Upper lobe of left lung (tissue), 6 donors: ENCODE data around the gene ATP5MC3. TPM values are rescaled to one million over a fixed set of nuclear protein-coding genes. Genes with fewer than 3 reads are reported as not detected.

Source experiments
- ATAC-seq, 2 donors: fragments of 200-7000 bp; cut with Tn5 transposase; one replicate each; pipeline ENCODE4 v1.9.1; 2022; ENCODE audit warnings: mild to moderate bottlenecking in 2 of 2, moderate library complexity in 2 of 2; ENCODE audit not compliant: low FRiP score in 2 of 2
- DNase-seq, 2 donors: peaks; one replicate each; pipeline ENCODE4 v3.0.0-alpha.2; 2019 to 2020
- H3K27ac ChIP-seq, 4 donors: fragments of 200-600 bp; sonication (generic); one replicate each; pipeline ENCODE4 v1.5.1; 2016 to 2019
- H3K27me3 ChIP-seq, 4 donors: fragments of 200-600 bp; sonication (generic); one replicate each; pipeline ENCODE4 v1.5.1; 2017 to 2019
- H3K36me3 ChIP-seq, 4 donors: fragments of 200-600 bp; sonication (generic); one replicate each; pipeline ENCODE4 v1.5.1; 2016 to 2019
- H3K4me1 ChIP-seq, 4 donors: fragments of 200-600 bp; sonication (generic); one replicate each; pipeline ENCODE4 v1.5.1; 2018 to 2019
- H3K4me3 ChIP-seq, 4 donors: fragments of 200-600 bp; sonication (generic); one replicate each; pipeline ENCODE4 v1.5.1; 2017 to 2019; ENCODE audit warnings: mild to moderate bottlenecking in 2 of 4, moderate library complexity in 1 of 4
- H3K9me3 ChIP-seq, 4 donors: fragments of 200-600 bp; sonication (generic); one replicate each; pipeline ENCODE4 v1.5.1; 2018 to 2019
- CTCF ChIP-seq, 6 experiments: fragments of 450-650 bp in 4 of 6; fragments of 200-600 bp in 2 of 6; sonication (generic) in 2 of 6; IDR thresholded peaks; one replicate each; pipeline ENCODE4 v1.5.1; 2016 to 2019; ENCODE audit warnings: antibody characterized with exemption in 6 of 6
- EP300 ChIP-seq, 4 donors: sonication (generic); formaldehyde crosslinking; IDR thresholded peaks; one replicate each; pipeline ENCODE4 v1.5.1; 2017; ENCODE audit warnings: antibody characterized with exemption in 4 of 4, control low read depth in 2 of 4
- POLR2A ChIP-seq, 4 donors: fragments of 450-650 bp; IDR thresholded peaks; one replicate each; pipeline ENCODE4 v1.5.1; 2016 to 2017; ENCODE audit warnings: antibody characterized with exemption in 4 of 4, mild to moderate bottlenecking in 2 of 4
- POLR2AphosphoS5 ChIP-seq, 2 donors: sonication (generic); formaldehyde crosslinking; IDR thresholded peaks; one replicate each; pipeline ENCODE4 v1.5.1; 2017; ENCODE audit warnings: antibody characterized with exemption in 2 of 2
- WGBS, 2 donors: methylation state at CpG; one replicate each; pipeline ENCODE4 v1.1.5; 2017 to 2018; 5-methylcytosine and 5-hydroxymethylcytosine counted together
- total RNA-seq, 6 donors: library from RNA; depleted of rRNA in 4 of 6; stranded (reverse); fragments of >200 nt in 4 of 6; gene quantifications; one replicate each; pipeline versions ENCODE4 v1.1.0 to v1.2.1, GENCODE V29; 2016 to 2021
- donor health status: DM: no; HTN: no; CAD: no; lungs with moderate emphysema.
- donor health status: DM: no; HTN: yes; CAD: no; lungs with severe emphysema.

The ATP5MC3 gene
- total RNA-seq, 6 donors from 2014 or later, result 14.8 to 164 (median 107) TPM

- no peak for ATAC-seq
- H3K27me3 ChIP-seq, result no peaks in the 10 kb centered on the region
- H3K36me3 ChIP-seq, result peaks cover 0 to 13% (median 0%) of the 10 kb centered on the region in 4 donors
- H3K4me1 ChIP-seq, result peaks cover 0 to 12% (median 8%) of the 10 kb centered on the region in 4 donors
- TF ChIP-seq POLR2AphosphoS5 (IDR thresholded peaks at IDR 0.05) (no peak), POLR2A (IDR thresholded peaks at IDR 0.05) (no peak), EP300 (IDR thresholded peaks at IDR 0.05) (no peak), CTCF (IDR thresholded peaks at IDR 0.05) (no peak)
- H3K27ac ChIP-seq, result no peak overlapping the region
- no peaks in the 10 kb centered on the region for H3K9me3 ChIP-seq
- 85 to 87% methylated on average over 4 of the region's 4 CpGs for WGBS, 2 donors
- no peak for DNase-seq
- H3K4me3 ChIP-seq, result no peak overlapping the region
These were observed 34.3 kb downstream of the ATP5MC3 start for GRCh38 chr2:175147186-175147585.

GRCh38 chr2:175143678-175144077 lies 37.8 kb downstream of the ATP5MC3 start:
- Histone ChIP-seq H3K27ac (no peak overlapping the region), H3K36me3 (peaks cover 0 to 3% (median 0%) of the 10 kb centered on the region in 4 donors), H3K27me3 (no peaks in the 10 kb centered on the region), H3K4me3 (no peak overlapping the region), H3K4me1 (no peaks in the 10 kb centered on the region), H3K9me3 (no peaks in the 10 kb centered on the region)
- no peak for ATAC-seq
- DNase-seq, result peak in 1 of 2 donors; percentile 32
- TF ChIP-seq POLR2AphosphoS5 (IDR thresholded peaks at IDR 0.05), result no peak
- TF ChIP-seq EP300 (IDR thresholded peaks at IDR 0.05), result no peak
- no peak for TF ChIP-seq POLR2A (IDR thresholded peaks at IDR 0.05)
- no peak for TF ChIP-seq CTCF (IDR thresholded peaks at IDR 0.05)
- 72 to 82% methylated on average over 2 of the region's 2 CpGs for WGBS, 2 donors

- no peaks in the 10 kb centered on the region for H3K9me3 ChIP-seq
- no peak for DNase-seq
- H3K27me3 ChIP-seq, result no peaks in the 10 kb centered on the region
- no peaks in the 10 kb centered on the region for H3K4me1 ChIP-seq
- TF ChIP-seq POLR2A (IDR thresholded peaks at IDR 0.05) (no peak), CTCF (IDR thresholded peaks at IDR 0.05) (no peak), EP300 (IDR thresholded peaks at IDR 0.05) (no peak), POLR2AphosphoS5 (IDR thresholded peaks at IDR 0.05) (no peak)
- H3K36me3 ChIP-seq, result peaks cover 0 to 3% (median 0%) of the 10 kb centered on the region in 4 donors
- H3K27ac ChIP-seq, result no peak overlapping the region
- ATAC-seq, result no peak
- 95 to 98% methylated on average over 1 of the region's 1 CpG for WGBS, 2 donors
- H3K4me3 ChIP-seq, result no peak overlapping the region
These were observed 38.3 kb downstream of the ATP5MC3 start for GRCh38 chr2:175143191-175143590.

- H3K9me3 ChIP-seq, result no peaks in the 10 kb centered on the region
- 69 to 77% methylated on average over 2 of the region's 2 CpGs for WGBS, 2 donors
- ATAC-seq (no peak), DNase-seq (no peak)
- H3K4me1 ChIP-seq, result no peaks in the 10 kb centered on the region
- no peak overlapping the region for H3K27ac ChIP-seq
- H3K4me3 ChIP-seq, result no peak overlapping the region
- no peak for TF ChIP-seq POLR2A (IDR thresholded peaks at IDR 0.05)
- TF ChIP-seq CTCF (IDR thresholded peaks at IDR 0.05), result no peak
- no peak for TF ChIP-seq POLR2AphosphoS5 (IDR thresholded peaks at IDR 0.05)
- TF ChIP-seq EP300 (IDR thresholded peaks at IDR 0.05), result no peak
- H3K27me3 ChIP-seq, result no peaks in the 10 kb centered on the region
- peaks cover 0 to 12% (median 0%) of the 10 kb centered on the region in 4 donors for H3K36me3 ChIP-seq
These were observed 41.2 kb downstream of the ATP5MC3 start for GRCh38 chr2:175140332-175140731.

- DNase-seq, result no peak
- H3K36me3 ChIP-seq, result peaks cover 0 to 27% (median 0%) of the 10 kb centered on the region in 4 donors
- WGBS, 2 donors, result 92 to 93% methylated on average over 2 of the region's 2 CpGs
- no peak overlapping the region for H3K27ac ChIP-seq
- TF ChIP-seq POLR2A (IDR thresholded peaks at IDR 0.05), result no peak
- TF ChIP-seq POLR2AphosphoS5 (IDR thresholded peaks at IDR 0.05), result no peak
- TF ChIP-seq EP300 (IDR thresholded peaks at IDR 0.05), result no peak
- no peak for ATAC-seq
- H3K9me3 ChIP-seq, result no peaks in the 10 kb centered on the region
- H3K4me3 ChIP-seq, result no peak overlapping the region
- H3K4me1 ChIP-seq, result no peaks in the 10 kb centered on the region
- no peaks in the 10 kb centered on the region for H3K27me3 ChIP-seq
These were observed 43.7 kb downstream of the ATP5MC3 start for GRCh38 chr2:175137793-175138192.
